HepG2 (cell line): ENCODE measurements around the gene DLX1. TPM values are rescaled to one million over a fixed set of nuclear protein-coding genes. Genes with fewer than 3 reads are reported as not detected.

Source experiments
- ATAC-seq: fragments of 200-7000 bp; cut with Tn5 transposase; 3 replicates; pipeline ENCODE4 v1.9.1; 2020; ENCODE audit warnings: mild to moderate bottlenecking, moderate library complexity
- BruUV-seq: library from RNA; stranded (reverse); fragments of 400-500 nt; replicated peaks from 2 replicates; lab custom pipeline; 2021; lab: Mats Ljungman, UMichigan
- CTCF ChIA-PET: fragments of 300-600 bp; formaldehyde crosslinking; extraction: SDS; loops from one replicate; lab custom pipeline; 2021; ENCODE audit warnings: low total read pairs, inconsistent platforms, low intra/inter-chr PET ratio; lab: Yijun Ruan, JAX
- POLR2A ChIA-PET: fragments of 350-600 bp; sonication (Branson Sonifier 250); formaldehyde crosslinking; loops from one replicate; lab custom pipeline; 2020; ENCODE audit warnings: antibody characterized with exemption, inconsistent platforms; lab: Yijun Ruan, JAX
- DNase-seq: peaks from one replicate; pipeline ENCODE4 v3.0.0-alpha.2; 2015; ENCODE audit warnings: low spot score
- FAIRE-seq: peaks from 3 replicates; lab custom pipeline; 2011; peaks lifted over from hg19 to GRCh38; lab: Jason Lieb, UNC
- H2AFZ ChIP-seq: one replicate; pipeline ENCODE4 v1.6.1; 2011; ENCODE audit warnings: low read length, inconsistent platforms
- H3K27ac ChIP-seq: fragments of 300-600 bp; 3 replicates; pipeline ENCODE4 v1.8.0; 2011; ENCODE audit warnings: mixed run types, mild to moderate bottlenecking, mixed read lengths, low read length, inconsistent platforms; ENCODE audit not compliant: insufficient read depth; ENCODE audit errors: extremely low read length
- H3K27me3 ChIP-seq, 2 experiments: fragments of 200-600 bp in 1 of 2; 2 replicates in 1 of 2; 3 replicates in 1 of 2; pipeline versions ENCODE4 v1.6.0 to v1.8.0; 2011; ENCODE audit warnings: low read length in 2 of 2, mild to moderate bottlenecking in 2 of 2, moderate library complexity in 2 of 2, inconsistent platforms in 1 of 2; ENCODE audit not compliant: insufficient read depth in 2 of 2, control insufficient read depth in 1 of 2
- H3K36me3 ChIP-seq, 2 experiments: fragments of 200-600 bp in 1 of 2; replicated peaks in 1 of 2; 2 replicates in 1 of 2; 3 replicates in 1 of 2; pipeline versions ENCODE4 v1.5.1 to v1.8.0; 2011; ENCODE audit warnings: low read length in 2 of 2, inconsistent platforms in 1 of 2; ENCODE audit not compliant: insufficient read depth in 2 of 2, control insufficient read depth in 1 of 2
- H3K4me1 ChIP-seq: 2 replicates; pipeline ENCODE4 v1.5.1; 2012; ENCODE audit warnings: low read length, inconsistent platforms; ENCODE audit not compliant: insufficient read depth
- H3K4me2 ChIP-seq: 2 replicates; pipeline ENCODE4 v1.6.0; 2011; ENCODE audit warnings: low read depth, low read length, inconsistent platforms
- H3K4me3 ChIP-seq, 3 experiments: fragments of 200-600 bp in 1 of 3; sonication (generic), shearing (Covaris generic) in 1 of 3; replicated peaks in 1 of 3; 2 replicates each; pipeline ENCODE4 v1.5.1; 2011 to 2016; ENCODE audit warnings: low read length in 3 of 3, inconsistent platforms in 2 of 3, low read depth in 2 of 3, mild to moderate bottlenecking in 2 of 3, control low read depth in 1 of 3, mixed read lengths in 1 of 3; ENCODE audit not compliant: insufficient read depth in 1 of 3
- H3K79me2 ChIP-seq: one replicate; pipeline ENCODE4 v1.6.1; 2011; ENCODE audit warnings: low read length, inconsistent platforms; ENCODE audit not compliant: insufficient read depth
- H3K9ac ChIP-seq: 2 replicates; pipeline ENCODE4 v1.6.0; 2011; ENCODE audit warnings: mild to moderate bottlenecking, low read depth, low read length, inconsistent platforms; ENCODE audit not compliant: insufficient read depth
- H3K9me3 ChIP-seq: 2 replicates; pipeline ENCODE4 v1.5.1; 2012; ENCODE audit warnings: mild to moderate bottlenecking, low read length
- H4K20me1 ChIP-seq: 2 replicates; pipeline ENCODE4 v1.6.0; 2011; ENCODE audit warnings: inconsistent platforms, mild to moderate bottlenecking, low read length, moderate library complexity; ENCODE audit not compliant: insufficient read depth
- BHLHE40 ChIP-seq: IDR thresholded peaks from 2 replicates; pipeline ENCODE4 v1.6.1; 2011; ENCODE audit warnings: low read length, improper control_type of control experiment
- CEBPB ChIP-seq: IDR thresholded peaks from 2 replicates; pipeline ENCODE4 v1.6.1; 2011; ENCODE audit warnings: low read depth, low read length, improper control_type of control experiment, borderline replicate concordance
- CEBPG ChIP-seq: IDR thresholded peaks from 2 replicates; pipeline ENCODE4 v1.6.1; 2016
- CREB1 ChIP-seq, 2 experiments: fragments of 450-650 bp in 1 of 2; IDR thresholded peaks; 2 replicates each; pipeline ENCODE4 v1.6.1; 2016 to 2017; ENCODE audit warnings: control low read depth in 1 of 2, mild to moderate bottlenecking in 1 of 2, missing compliant biosample characterization in 1 of 2, missing genetic modification characterization in 1 of 2
- ELF4 ChIP-seq: sonication (generic); formaldehyde crosslinking; IDR thresholded peaks from 2 replicates; pipeline ENCODE4 v1.5.0; 2020; ENCODE audit warnings: missing genetic modification reagents, mild to moderate bottlenecking, moderate library complexity, borderline replicate concordance
- FOXA1 ChIP-seq, 2 experiments: fragments of 450-650 bp in 1 of 2; sonication (generic) in 1 of 2; formaldehyde crosslinking in 1 of 2; IDR thresholded peaks; 2 replicates each; pipeline versions ENCODE4 v1.4.0 to v1.6.1; 2016 to 2020; ENCODE audit warnings: missing genetic modification reagents in 1 of 2
- HNRNPUL1 ChIP-seq: fragments of 200-400 bp; formaldehyde crosslinking; IDR thresholded peaks from 2 replicates; pipeline ENCODE4 v1.6.1; 2017; ENCODE audit warnings: low read depth, mild to moderate bottlenecking, low read length, moderate library complexity
- IRF2 ChIP-seq: IDR thresholded peaks from 2 replicates; pipeline ENCODE4 v1.6.1; 2018; ENCODE audit warnings: missing genetic modification reagents, missing compliant biosample characterization
- PHF20 ChIP-seq: sonication (generic); formaldehyde crosslinking; IDR thresholded peaks from 2 replicates; pipeline ENCODE4 v1.5.0; 2020; ENCODE audit warnings: mild to moderate bottlenecking, missing genetic modification reagents
- PHF21A ChIP-seq: sonication (generic); formaldehyde crosslinking; IDR thresholded peaks from 2 replicates; pipeline ENCODE4 v1.5.0; 2020; ENCODE audit warnings: mild to moderate bottlenecking, missing genetic modification reagents
- RFX1 ChIP-seq: fragments of 450-650 bp; IDR thresholded peaks from 2 replicates; pipeline ENCODE4 v1.6.1; 2017
- SIN3B ChIP-seq: fragments of 150-350 bp; IDR thresholded peaks from 2 replicates; pipeline ENCODE4 v1.6.1; 2014; ENCODE audit warnings: low read length
- TEAD3 ChIP-seq: optimal IDR thresholded peaks from 2 replicates; pipeline ENCODE3; 2016; ENCODE audit warnings: borderline replicate concordance
- ZNF558 ChIP-seq: sonication (generic); formaldehyde crosslinking; IDR thresholded peaks from 2 replicates; pipeline ENCODE4 v1.9.0; 2022; ENCODE audit warnings: mild to moderate bottlenecking, missing genetic modification reagents, borderline replicate concordance
- WGBS: methylation state at CpG from one replicate; pipeline ENCODE4 v1.1.6; 2017; ENCODE audit warnings: low lambda C conversion rate; 5-methylcytosine and 5-hydroxymethylcytosine counted together
- in situ Hi-C: cut with HindIII; loops from 2 replicates; pipeline ENCODE4 v1.10.0; 2017; ENCODE audit warnings: low pct_unique_long_range_greater_than_20kb; ENCODE audit not compliant: extremely low pct_ligation_motif_present
- intact Hi-C: fragments of 100-400 bp; cut with micrococcal nuclease; formaldehyde crosslinking; loops from one replicate; pipeline ENCODE4 v1.10.0; 2022; ENCODE audit not compliant: unreplicated experiment
- polyA plus RNA-seq, 8 experiments: library from polyadenylated mRNA; depleted of rRNA in 3 of 8; stranded (reverse) in 7 of 8; unstranded in 1 of 8; fragments of >200 nt; fragmentation: Illumina TruSeq in 4 of 8; extraction: Trizol in 4 of 8; gene quantifications; 2 replicates each; pipeline versions ENCODE4 v1.2.1 to v1.2.3, GENCODE V29; 2011 to 2016; ENCODE audit warnings: low read depth in 4 of 8, missing spikeins in 1 of 8, mixed read lengths in 1 of 8; ENCODE audit not compliant: insufficient read depth in 1 of 8
- total RNA-seq, 5 experiments: library from RNA; depleted of rRNA; stranded (reverse); fragments of >200 nt; fragmentation: Illumina TruSeq; extraction: Trizol; gene quantifications; 2 replicates each; pipeline ENCODE4 v1.2.3, GENCODE V29; 2016; ENCODE audit warnings: low read depth in 1 of 5
- TF ChIP-seq, protein P1 (sequence below): sonication (generic); formaldehyde crosslinking; IDR thresholded peaks from 2 replicates; pipeline ENCODE4 v1.4.0; 2020; ENCODE audit warnings: mild to moderate bottlenecking, missing genetic modification reagents
- TF ChIP-seq, protein P2 (sequence below): IDR thresholded peaks from 2 replicates; pipeline ENCODE4 v1.6.1; 2016; ENCODE audit warnings: missing genetic modification reagents, missing compliant biosample characterization
- TF ChIP-seq, protein P3 (sequence below): sonication (generic); formaldehyde crosslinking; IDR thresholded peaks from 2 replicates; pipeline ENCODE4 v1.5.0; 2020; ENCODE audit warnings: missing genetic modification reagents

Gene DLX1
- total and polyA plus RNA-seq, 2 of the 13 experiments (the other 11 are each of a cell fraction or from before 2014, with no cell fraction given): 0.18 to 0.86 TPM

DNA sequence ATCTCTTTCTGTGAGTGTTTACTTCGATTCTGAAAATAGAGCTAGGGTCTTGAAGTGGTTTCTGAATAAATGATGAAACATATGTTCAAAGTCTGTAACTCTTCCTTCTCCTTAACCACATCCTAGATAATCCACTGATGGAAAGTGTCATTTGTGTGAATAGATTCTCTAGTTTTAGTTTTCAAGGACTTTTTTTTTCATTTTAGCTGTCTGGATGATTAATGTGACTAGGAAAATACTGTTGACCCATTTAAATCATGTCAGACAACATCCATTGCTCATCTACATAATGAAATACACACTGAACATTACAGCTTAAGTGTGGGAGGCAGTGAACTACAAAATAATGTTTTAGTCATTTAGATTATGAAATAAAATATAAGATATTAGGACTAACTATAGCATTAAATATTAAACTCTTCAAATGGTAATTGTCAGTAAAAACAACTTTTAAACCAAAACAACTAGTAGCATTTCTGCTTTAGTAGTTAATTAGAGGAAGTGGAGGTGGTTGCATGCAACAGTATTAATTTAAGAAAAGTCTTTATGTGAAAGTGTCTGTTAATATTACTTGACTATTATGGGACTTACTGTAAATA is 39.1 kb upstream of the DLX1 start:
- H3K27ac ChIP-seq: no peak overlapping the region
- ATAC-seq: no peak
- no peak overlapping the region for H3K4me3 ChIP-seq
- H3K27me3 ChIP-seq: no peaks in the 10 kb centered on the region
- no peak for FAIRE-seq
- H3K9me3 ChIP-seq: no peaks in the 10 kb centered on the region
- no peak overlapping the region for H3K4me2 ChIP-seq
- in situ Hi-C loops: no loop called here
- H4K20me1 ChIP-seq: no peaks in the 10 kb centered on the region
- ChIA-PET POLR2A (no interaction called here), CTCF (no interaction called here)
- BruUV-seq: no TSS peak
- no peak overlapping the region for H2AFZ ChIP-seq
- H3K36me3 ChIP-seq: no peaks in the 10 kb centered on the region
- no peaks in the 10 kb centered on the region for H3K79me2 ChIP-seq
- TF ChIP-seq ELF4 (CRISPR knock-in tag): no peak
- TF ChIP-seq IRF2: no peak
- TF ChIP-seq BHLHE40: no peak
- TF ChIP-seq FOXA1 (IDR thresholded peaks at IDR 0.05): no peak
- TF ChIP-seq FOXA1 (CRISPR knock-in tag; IDR thresholded peaks at IDR 0.05): no peak
- TF ChIP-seq PHF20: no peak
- TF ChIP-seq HNRNPUL1: 0 out of 2 replicates have a peak, but pooled peaks have one; percentile 26
- no peak for DNase-seq
- peaks cover 35% of the 10 kb centered on the region for H3K4me1 ChIP-seq
- WGBS: 68% methylated on average over 1 of the region's 1 CpG
- intact Hi-C loops: no loop called here
- no peak overlapping the region for H3K9ac ChIP-seq

DNA sequence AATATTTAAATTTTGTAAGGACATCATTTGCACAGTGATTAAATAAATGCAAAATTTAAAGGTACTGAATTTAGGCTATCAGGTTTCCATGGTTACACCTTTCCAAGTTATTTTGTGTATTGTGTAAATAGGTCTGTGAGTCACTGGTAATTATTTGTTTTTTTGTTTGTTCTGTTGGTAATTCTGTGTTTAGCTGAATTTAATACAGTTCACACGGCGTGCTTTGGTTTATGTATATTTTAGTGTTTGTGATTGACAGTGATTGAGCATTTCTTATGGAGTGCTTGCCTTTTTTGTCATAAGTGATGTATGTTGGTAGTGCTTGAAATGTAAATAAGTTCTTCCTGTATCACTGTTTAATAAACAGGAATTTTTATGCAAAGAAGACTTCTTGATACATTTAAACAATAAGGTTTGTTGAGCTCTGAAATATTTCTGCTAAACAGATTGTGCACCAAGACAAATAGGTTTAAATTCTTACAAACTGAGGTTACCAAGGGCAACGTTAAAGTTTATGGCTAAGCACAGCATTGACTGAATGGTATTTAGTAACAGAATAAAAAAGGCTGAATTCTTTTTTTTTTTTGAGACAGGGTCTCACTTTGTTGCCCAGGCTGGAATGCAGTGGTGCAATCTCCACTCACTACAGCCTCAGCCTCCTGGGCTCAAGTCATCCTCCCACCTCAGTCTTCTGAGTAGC is 38.3 kb upstream of the DLX1 start:
- POLR2A ChIA-PET: no interaction called here
- Histone ChIP-seq H3K4me3 (no peak overlapping the region), H3K9me3 (no peaks in the 10 kb centered on the region), H2AFZ (no peak overlapping the region), H3K79me2 (no peaks in the 10 kb centered on the region), H3K9ac (no peak overlapping the region), H3K36me3 (no peaks in the 10 kb centered on the region), H3K4me1 (peaks cover 43% of the 10 kb centered on the region), H3K4me2 (no peak overlapping the region), H3K27me3 (no peaks in the 10 kb centered on the region), H4K20me1 (no peaks in the 10 kb centered on the region), H3K27ac (no peak overlapping the region)
- in situ Hi-C loops: no loop called here
- CTCF ChIA-PET: no interaction called here
- peak; percentile 18; the same call in 2 of the 3 replicates for ATAC-seq
- WGBS: 67% methylated on average over 3 of the region's 3 CpGs
- BruUV-seq: no TSS peak
- intact Hi-C loops: no loop called here
- no peak for DNase-seq
- FAIRE-seq: no peak
- TF ChIP-seq, protein P1, sequence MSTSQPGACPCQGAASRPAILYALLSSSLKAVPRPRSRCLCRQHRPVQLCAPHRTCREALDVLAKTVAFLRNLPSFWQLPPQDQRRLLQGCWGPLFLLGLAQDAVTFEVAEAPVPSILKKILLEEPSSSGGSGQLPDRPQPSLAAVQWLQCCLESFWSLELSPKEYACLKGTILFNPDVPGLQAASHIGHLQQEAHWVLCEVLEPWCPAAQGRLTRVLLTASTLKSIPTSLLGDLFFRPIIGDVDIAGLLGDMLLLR: no peak
- TF ChIP-seq, protein P2, sequence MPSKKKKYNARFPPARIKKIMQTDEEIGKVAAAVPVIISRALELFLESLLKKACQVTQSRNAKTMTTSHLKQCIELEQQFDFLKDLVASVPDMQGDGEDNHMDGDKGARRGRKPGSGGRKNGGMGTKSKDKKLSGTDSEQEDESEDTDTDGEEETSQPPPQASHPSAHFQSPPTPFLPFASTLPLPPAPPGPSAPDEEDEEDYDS (CRISPR knock-in tag): no peak
- TF ChIP-seq CEBPG (0 out of 2 replicates have a peak, but pooled peaks have one; percentile 10), SIN3B (no peak), RFX1 (peak; percentile 20; the same call in 1 of the 2 replicates), ZNF558 (CRISPR knock-in tag) (no peak), CEBPB (no peak), PHF21A (no peak), CREB1 (IDR thresholded peaks at IDR 0.05) (0 out of 2 replicates have a peak, but pooled peaks have one; percentile 8), CREB1 (CRISPR knock-in tag; IDR thresholded peaks at IDR 0.05) (no peak), TEAD3 (CRISPR knock-in tag) (peak; percentile 38)
- TF ChIP-seq, protein P3, sequence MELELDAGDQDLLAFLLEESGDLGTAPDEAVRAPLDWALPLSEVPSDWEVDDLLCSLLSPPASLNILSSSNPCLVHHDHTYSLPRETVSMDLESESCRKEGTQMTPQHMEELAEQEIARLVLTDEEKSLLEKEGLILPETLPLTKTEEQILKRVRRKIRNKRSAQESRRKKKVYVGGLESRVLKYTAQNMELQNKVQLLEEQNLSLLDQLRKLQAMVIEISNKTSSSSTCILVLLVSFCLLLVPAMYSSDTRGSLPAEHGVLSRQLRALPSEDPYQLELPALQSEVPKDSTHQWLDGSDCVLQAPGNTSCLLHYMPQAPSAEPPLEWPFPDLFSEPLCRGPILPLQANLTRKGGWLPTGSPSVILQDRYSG (CRISPR knock-in tag): no peak
